Stimulated activated CD4-positive, alpha-beta T cell treated with anti-CD3 and anti-CD28 coated beads, TNF-alpha, amount 100 ng/mL, for 4 hours (primary cell): ENCODE data around the gene HRG.
A peak's percentile ranks its signal among the peaks of the same experiment; 100 is the strongest.
"Not testable (repeated sequence)": the region's sequence is repeated elsewhere in the genome, so short reads cannot be mapped to it uniquely, and the experiment has no call there.

ENCODE experiments used
- DNase-seq, 3 experiments: peaks; one replicate each; pipeline ENCODE4 v3.0.0-alpha.2; 2020; ENCODE audit warnings: low read depth in 3 of 3

Gene HRG

GRCh38 chr3:186665625-186666188 lies at the start of gene HRG:
HRG (plus strand) TSS chr3:186666014; CDS start chr3:186666032, 18 bp downstream.
- no peak for DNase-seq

- DNase-seq, result no peak
Measured at GRCh38 chr3:186616299-186616617, 49.6 kb upstream of the HRG start.

GRCh38 chr3:186617036-186617946 lies 48.5 kb upstream of the HRG start:
- DNase-seq, result peak; percentile 66 to 76 (median 67)

GRCh38 chr3:186618318-186618938 lies 47.4 kb upstream of the HRG start:
- no peak for DNase-seq

GRCh38 chr3:186619787-186620212 lies 46.0 kb upstream of the HRG start:
- no peak for DNase-seq

GRCh38 chr3:186620213-186621092 lies 45.4 kb upstream of the HRG start:
- DNase-seq, result no peak

- no peak for DNase-seq
Measured at GRCh38 chr3:186621894-186622650, 43.7 kb upstream of the HRG start.

GRCh38 chr3:186622651-186623310 lies 43.0 kb upstream of the HRG start:
- no peak for DNase-seq

- no peak for DNase-seq
Measured at GRCh38 chr3:186624598-186624997, 41.2 kb upstream of the HRG start.

- DNase-seq, result no peak
Measured at GRCh38 chr3:186625600-186626042, 40.2 kb upstream of the HRG start.

GRCh38 chr3:186626254-186626847 lies 39.5 kb upstream of the HRG start:
- no peak for DNase-seq

- DNase-seq, result no peak
Measured at GRCh38 chr3:186627852-186628414, 37.9 kb upstream of the HRG start.

- DNase-seq, result no peak
Measured at GRCh38 chr3:186628756-186629155, 37.1 kb upstream of the HRG start.

GRCh38 chr3:186630950-186631641 lies 34.7 kb upstream of the HRG start:
- DNase-seq, result no peak

GRCh38 chr3:186633481-186633880 lies 32.3 kb upstream of the HRG start:
- DNase-seq, result no peak

GRCh38 chr3:186634207-186634606 lies 31.6 kb upstream of the HRG start:
- not testable (repeated sequence) for DNase-seq

- no peak for DNase-seq
Measured at GRCh38 chr3:186635532-186635931, 30.3 kb upstream of the HRG start.

GRCh38 chr3:186636536-186636935 lies 29.3 kb upstream of the HRG start:
- no peak for DNase-seq

GRCh38 chr3:186637686-186638085 lies 28.1 kb upstream of the HRG start:
- DNase-seq, result no peak
